ENCODE data around the gene PRDM2. TPM values are rescaled to one million over a fixed set of nuclear protein-coding genes. Genes with fewer than 3 reads are reported as not detected.
A peak's percentile ranks its signal among the peaks of the same experiment; 100 is the strongest.

Gene PRDM2
- total RNA-seq, 1 donor from 2014 or later: 46.7 TPM

DNA sequence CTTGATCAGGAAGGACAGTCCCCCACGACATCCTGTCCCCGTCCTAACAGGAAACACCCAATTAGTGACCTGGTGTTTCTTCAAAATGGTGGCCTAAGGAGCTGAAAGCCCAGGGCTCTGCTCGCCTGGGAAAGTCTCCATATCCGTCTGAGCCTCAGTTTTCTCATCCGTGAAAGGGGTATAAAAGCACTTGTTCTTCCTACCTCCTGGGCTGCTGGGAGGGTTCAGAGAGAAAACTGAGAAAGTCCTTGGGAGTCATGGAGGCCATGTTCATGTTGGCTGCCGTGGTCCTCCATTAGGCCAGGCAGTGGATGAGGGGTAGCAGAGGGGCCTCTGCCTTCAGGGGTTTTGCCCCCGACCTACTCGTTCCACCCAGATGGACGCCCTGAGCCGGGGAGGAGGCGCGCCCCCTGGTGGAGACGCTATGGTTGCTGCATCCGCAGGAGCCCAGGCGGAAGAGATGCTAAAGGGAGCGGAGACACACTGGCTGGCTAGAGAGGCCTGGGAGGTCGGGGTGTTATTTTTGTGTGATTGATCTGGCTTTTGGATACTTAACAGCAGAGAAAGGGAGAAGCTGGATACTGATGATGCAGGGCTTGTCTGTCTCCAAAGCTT, 113.5 kb downstream of the PRDM2 start:
- no peaks in the 10 kb centered on the region for H3K27me3 ChIP-seq
- H3K4me3 ChIP-seq: no peak overlapping the region
- peak; percentile 72 for DNase-seq
- TF ChIP-seq, protein P1, sequence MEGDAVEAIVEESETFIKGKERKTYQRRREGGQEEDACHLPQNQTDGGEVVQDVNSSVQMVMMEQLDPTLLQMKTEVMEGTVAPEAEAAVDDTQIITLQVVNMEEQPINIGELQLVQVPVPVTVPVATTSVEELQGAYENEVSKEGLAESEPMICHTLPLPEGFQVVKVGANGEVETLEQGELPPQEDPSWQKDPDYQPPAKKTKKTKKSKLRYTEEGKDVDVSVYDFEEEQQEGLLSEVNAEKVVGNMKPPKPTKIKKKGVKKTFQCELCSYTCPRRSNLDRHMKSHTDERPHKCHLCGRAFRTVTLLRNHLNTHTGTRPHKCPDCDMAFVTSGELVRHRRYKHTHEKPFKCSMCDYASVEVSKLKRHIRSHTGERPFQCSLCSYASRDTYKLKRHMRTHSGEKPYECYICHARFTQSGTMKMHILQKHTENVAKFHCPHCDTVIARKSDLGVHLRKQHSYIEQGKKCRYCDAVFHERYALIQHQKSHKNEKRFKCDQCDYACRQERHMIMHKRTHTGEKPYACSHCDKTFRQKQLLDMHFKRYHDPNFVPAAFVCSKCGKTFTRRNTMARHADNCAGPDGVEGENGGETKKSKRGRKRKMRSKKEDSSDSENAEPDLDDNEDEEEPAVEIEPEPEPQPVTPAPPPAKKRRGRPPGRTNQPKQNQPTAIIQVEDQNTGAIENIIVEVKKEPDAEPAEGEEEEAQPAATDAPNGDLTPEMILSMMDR (IDR thresholded peaks at IDR 0.05): peak; percentile 65
- peaks cover 14% of the 10 kb centered on the region for H3K36me3 ChIP-seq
- no peak overlapping the region for H3K27ac ChIP-seq
- no peaks in the 10 kb centered on the region for H3K4me1 ChIP-seq
- peak; percentile 66 for ATAC-seq
- intact Hi-C loops (cut with DNase I): no loop called here
- no peaks in the 10 kb centered on the region for H3K9me3 ChIP-seq

DNA sequence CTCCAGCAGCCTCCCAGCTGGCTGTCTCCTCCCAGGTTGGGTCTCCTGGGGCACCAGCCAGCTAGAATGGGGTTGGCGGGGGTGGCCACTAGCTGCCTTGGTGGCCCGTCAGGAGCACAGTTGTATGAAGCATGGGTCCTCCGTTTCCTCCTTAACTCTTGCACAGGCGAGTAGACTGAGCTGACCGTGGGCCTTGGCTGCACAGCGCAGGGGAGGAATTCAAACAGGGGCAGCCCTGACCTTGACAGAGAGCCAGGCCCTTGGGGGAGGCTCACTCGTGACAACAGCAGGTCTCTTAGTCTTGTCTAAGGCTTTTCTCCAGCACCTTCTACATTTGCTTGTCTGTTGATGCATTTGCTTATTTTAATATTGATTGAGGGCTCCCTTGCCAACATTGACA, 114.1 kb downstream of the PRDM2 start:
- TF ChIP-seq, protein P1 (IDR thresholded peaks at IDR 0.05): no peak
- DNase-seq (peak; percentile 31), ATAC-seq (no peak)
- Histone ChIP-seq H3K4me3 (no peak overlapping the region), H3K9me3 (no peaks in the 10 kb centered on the region), H3K27ac (no peak overlapping the region), H3K27me3 (no peaks in the 10 kb centered on the region), H3K4me1 (no peaks in the 10 kb centered on the region), H3K36me3 (peaks cover 14% of the 10 kb centered on the region)
- intact Hi-C loops (cut with DNase I): no loop called here

DNA sequence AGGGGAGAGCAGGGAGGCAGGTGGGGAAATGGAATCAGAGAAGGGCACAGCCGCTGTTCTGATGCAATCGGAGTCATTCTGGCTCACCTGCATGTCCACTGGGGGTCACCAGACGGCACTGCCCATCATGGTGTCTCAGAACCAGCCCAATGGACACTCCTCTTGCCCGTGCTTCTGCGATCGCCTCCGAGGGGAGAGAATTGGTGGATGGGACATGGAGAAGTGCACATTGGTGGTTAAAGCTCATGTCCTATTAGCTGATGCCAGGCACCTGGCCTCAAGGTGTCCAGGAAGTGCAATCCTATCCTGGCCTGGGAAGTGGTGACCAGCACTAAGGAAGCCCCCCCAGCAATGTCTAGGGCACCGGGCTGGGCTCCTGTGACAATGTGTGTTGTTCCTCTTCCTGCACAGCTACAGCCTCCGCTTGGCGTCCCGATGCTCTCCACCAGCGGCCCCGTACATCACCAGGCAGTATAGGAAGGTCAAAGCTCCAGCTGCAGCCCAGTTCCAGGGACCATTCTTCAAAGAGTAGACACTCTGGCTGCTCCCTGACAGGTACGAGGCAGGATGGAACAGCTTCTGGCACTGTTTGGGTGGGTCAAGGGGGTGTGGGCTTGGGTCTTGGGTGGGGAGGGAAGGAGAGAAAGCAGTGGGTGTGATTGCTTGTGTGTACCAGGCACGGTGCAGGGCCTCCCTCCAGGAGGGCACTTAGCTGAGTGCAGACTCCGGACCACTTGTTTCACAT, 116.2 kb downstream of the PRDM2 start:
- Histone ChIP-seq H3K4me3 (no peak overlapping the region), H3K4me1 (no peaks in the 10 kb centered on the region), H3K27ac (no peak overlapping the region), H3K36me3 (peaks cover 14% of the 10 kb centered on the region), H3K9me3 (no peaks in the 10 kb centered on the region), H3K27me3 (no peaks in the 10 kb centered on the region)
- intact Hi-C loops (cut with DNase I): no loop called here
- no peak for ATAC-seq
- peak; percentile 46 for DNase-seq
- TF ChIP-seq, protein P1 (IDR thresholded peaks at IDR 0.05): no peak

DNA sequence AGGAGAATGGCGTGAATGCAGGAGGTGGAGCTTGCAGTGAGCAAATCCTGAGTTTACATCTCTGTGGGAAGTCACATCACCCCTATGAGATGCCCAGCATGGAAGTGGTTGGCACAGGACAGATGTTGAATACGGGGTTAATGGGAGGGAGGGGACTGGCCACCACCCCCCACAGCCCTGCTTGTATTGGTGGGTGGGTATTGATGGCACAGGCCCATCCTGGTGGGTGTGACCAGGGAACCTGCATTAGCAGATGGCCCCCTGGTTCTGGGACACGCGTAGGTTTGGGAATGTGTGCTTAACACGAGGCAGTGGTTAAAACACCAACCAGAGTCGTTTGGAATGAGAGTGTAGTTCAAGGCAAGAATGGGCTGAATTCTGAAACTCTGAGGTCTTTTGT, 117.9 kb downstream of the PRDM2 start:
- TF ChIP-seq, protein P1 (IDR thresholded peaks at IDR 0.05): no peak
- intact Hi-C loops (cut with DNase I): no loop called here
- Histone ChIP-seq H3K4me1 (no peaks in the 10 kb centered on the region), H3K9me3 (no peaks in the 10 kb centered on the region), H3K36me3 (peaks cover 22% of the 10 kb centered on the region), H3K27ac (no peak overlapping the region), H3K4me3 (no peak overlapping the region), H3K27me3 (no peaks in the 10 kb centered on the region)
- DNase-seq (no peak), ATAC-seq (no peak)

DNA sequence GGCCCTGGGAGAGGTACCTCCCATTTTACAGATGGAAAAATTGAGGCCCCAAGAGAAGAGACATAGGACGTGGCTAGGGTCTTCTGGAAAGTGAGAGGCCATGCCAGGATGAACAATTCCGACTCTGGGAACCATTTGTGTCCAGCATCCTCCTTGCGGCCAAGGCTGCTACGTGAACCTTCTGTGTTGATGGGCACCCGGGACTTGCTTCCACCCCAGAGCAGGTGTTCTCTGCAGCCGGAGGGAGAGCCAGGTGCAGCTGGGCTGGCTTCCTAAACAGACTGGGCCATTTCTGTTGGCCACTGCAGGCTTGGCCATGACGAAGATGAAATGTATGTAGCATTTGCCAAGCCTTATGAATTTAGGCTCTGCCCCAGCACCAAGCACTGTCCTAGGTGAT, 118.9 kb downstream of the PRDM2 start:
- peak; percentile 39 for DNase-seq

More for the DNA sequence above, 118.9 kb downstream of the PRDM2 start:
- Histone ChIP-seq H3K36me3 (peaks cover 22% of the 10 kb centered on the region), H3K4me3 (no peak overlapping the region), H3K27me3 (no peaks in the 10 kb centered on the region), H3K9me3 (no peaks in the 10 kb centered on the region), H3K4me1 (no peaks in the 10 kb centered on the region), H3K27ac (no peak overlapping the region)
- ATAC-seq: no peak
- intact Hi-C loops (cut with DNase I): no loop called here
- TF ChIP-seq, protein P1 (IDR thresholded peaks at IDR 0.05): no peak

Data from upper lobe of right lung (tissue), 1 donor.